DND-41 (cell line): Measurements from ENCODE around the gene IPO4.

Experiments
- ATAC-seq: fragments of 200-7000 bp; cut with Tn5 transposase; 3 replicates; pipeline ENCODE4 v1.9.1; 2021; ENCODE audit warnings: low read depth; ENCODE audit not compliant: insufficient read depth
- DNase-seq: peaks from one replicate; pipeline ENCODE4 v3.0.0-alpha.2; 2020
- H2AFZ ChIP-seq: 2 replicates; pipeline ENCODE4 v1.6.0; 2012; ENCODE audit warnings: low read depth, low read length
- H3K27ac ChIP-seq: 2 replicates; pipeline ENCODE4 v1.5.1; 2012; ENCODE audit warnings: low read length, inconsistent platforms
- H3K27me3 ChIP-seq: fragments of 200-600 bp; sonication (generic); 2 replicates; pipeline ENCODE4 v1.6.0; 2012; ENCODE audit warnings: low read length, mild to moderate bottlenecking, inconsistent platforms; ENCODE audit not compliant: insufficient read depth, poor library complexity
- H3K36me3 ChIP-seq: 2 replicates; pipeline ENCODE4 v1.5.1; 2012; ENCODE audit warnings: low read length, inconsistent platforms; ENCODE audit not compliant: insufficient read depth
- H3K4me1 ChIP-seq: 2 replicates; pipeline ENCODE4 v1.5.1; 2012; ENCODE audit warnings: mild to moderate bottlenecking, low read length; ENCODE audit not compliant: insufficient read depth
- H3K4me2 ChIP-seq: 2 replicates; pipeline ENCODE4 v1.6.0; 2012; ENCODE audit warnings: mild to moderate bottlenecking, moderate library complexity, low read length, inconsistent platforms; ENCODE audit not compliant: insufficient read depth
- H3K4me3 ChIP-seq, 2 experiments: fragments of 200-600 bp in 1 of 2; shearing (Covaris generic) in 1 of 2; 2 replicates each; pipeline ENCODE4 v1.5.1; 2012 to 2016; ENCODE audit warnings: inconsistent platforms in 2 of 2, low read length in 2 of 2, mild to moderate bottlenecking in 2 of 2, low read depth in 1 of 2, moderate library complexity in 1 of 2
- H3K79me2 ChIP-seq: 2 replicates; pipeline ENCODE4 v1.6.0; 2012; ENCODE audit warnings: low read length, inconsistent platforms; ENCODE audit not compliant: insufficient read depth
- H3K9ac ChIP-seq: 2 replicates; pipeline ENCODE4 v1.6.0; 2012; ENCODE audit warnings: low read depth, mild to moderate bottlenecking, inconsistent platforms, low read length, moderate library complexity
- H3K9me3 ChIP-seq: 2 replicates; pipeline ENCODE4 v1.5.1; 2012; ENCODE audit warnings: low read length, moderate library complexity, mild to moderate bottlenecking, inconsistent platforms; ENCODE audit not compliant: insufficient read depth, severe bottlenecking
- H4K20me1 ChIP-seq: 2 replicates; pipeline ENCODE4 v1.6.0; 2012; ENCODE audit warnings: low read length; ENCODE audit not compliant: insufficient read depth
- CTCF ChIP-seq: IDR thresholded peaks from 2 replicates; pipeline ENCODE4 v1.5.1; 2012; ENCODE audit warnings: borderline replicate concordance, low read length, moderate library complexity, mild to moderate bottlenecking; ENCODE audit not compliant: poor library complexity, severe bottlenecking; ENCODE audit errors: extremely low read depth
- EZH2 ChIP-seq: IDR thresholded peaks from 3 replicates; pipeline ENCODE4 v1.6.1; 2012; ENCODE audit warnings: borderline replicate concordance, low read depth, mild to moderate bottlenecking, moderate library complexity, low read length, inconsistent platforms; ENCODE audit not compliant: severe bottlenecking

The IPO4 gene

DNA sequence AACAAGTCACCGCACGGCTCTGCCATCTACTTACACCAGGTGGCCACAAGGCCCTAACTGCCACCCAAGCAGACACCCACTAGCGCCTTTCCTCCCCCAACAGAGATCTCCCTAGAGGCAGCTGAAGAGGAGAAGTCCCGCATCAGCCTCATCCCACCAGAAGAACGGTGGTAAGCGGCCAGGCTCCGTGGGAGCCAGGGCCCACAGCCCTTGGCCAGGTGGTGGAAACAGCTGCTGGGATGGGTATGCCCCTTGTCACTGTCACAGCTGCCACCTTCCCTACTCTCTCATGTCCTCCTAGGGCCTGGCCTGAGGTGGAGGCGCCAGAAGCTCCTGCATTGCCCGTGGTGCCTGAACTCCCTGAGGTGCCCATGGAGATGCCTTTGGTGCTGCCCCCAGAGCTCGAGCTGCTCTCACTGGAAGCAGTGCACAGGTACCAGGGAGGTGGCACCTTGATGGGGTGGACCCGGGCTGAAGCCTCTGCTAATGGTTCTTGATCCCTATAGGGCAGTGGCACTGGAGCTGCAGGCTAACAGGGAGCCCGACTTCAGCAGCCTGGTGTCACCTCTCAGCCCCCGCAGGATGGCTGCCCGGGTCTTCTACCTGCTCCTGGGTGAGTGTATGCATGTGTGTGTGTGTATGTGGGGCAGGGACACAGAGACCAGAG is 9.2 kb downstream of the IPO4 start:
- H3K9ac ChIP-seq, result no peak overlapping the region
- no peak overlapping the region for H3K27ac ChIP-seq

DNA sequence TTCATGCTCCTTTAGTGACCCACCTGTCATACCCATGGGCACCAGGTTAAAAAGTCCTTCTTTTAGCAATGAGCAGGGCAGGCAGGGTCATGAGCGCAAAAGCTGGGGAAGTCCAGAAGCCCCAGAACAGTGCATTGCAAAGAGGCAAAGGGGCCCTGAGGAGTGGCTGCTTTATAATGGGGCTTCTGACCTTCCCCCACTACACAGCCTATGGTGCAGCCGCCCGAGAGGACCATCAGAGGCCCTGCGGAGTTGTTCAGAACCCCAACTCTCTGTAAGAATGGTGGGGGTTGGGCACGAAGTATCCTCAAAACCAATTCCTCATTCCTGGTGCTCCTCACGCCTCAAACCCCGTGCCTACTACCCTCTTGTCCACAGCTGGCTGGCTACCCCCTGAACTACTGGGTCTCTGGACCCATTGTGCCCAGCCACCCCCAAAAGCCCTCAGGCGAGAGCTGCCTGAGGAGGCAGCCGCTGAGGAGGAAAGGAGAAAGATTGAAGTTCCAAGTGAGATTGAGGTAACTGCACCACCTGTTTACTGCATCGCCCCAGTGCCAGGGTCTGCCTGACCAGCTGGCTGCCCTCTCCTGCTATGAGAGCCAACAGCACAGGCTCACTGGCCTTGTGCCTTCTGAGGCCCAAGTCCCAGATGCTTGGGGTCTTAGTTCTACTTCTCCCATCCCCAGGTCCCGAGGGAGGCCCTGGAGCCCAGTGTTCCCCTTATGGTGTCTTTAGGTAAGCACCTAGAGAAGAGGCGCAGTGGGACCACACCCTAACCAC is 10.0 kb downstream of the IPO4 start:
- Histone ChIP-seq H3K36me3 (peaks cover 53% of the 10 kb centered on the region), H2AFZ (no peak overlapping the region), H3K27me3 (no peaks in the 10 kb centered on the region), H3K79me2 (no peaks in the 10 kb centered on the region), H4K20me1 (peaks cover 14% of the 10 kb centered on the region; the same call in 1 of the 2 replicates), H3K4me1 (no peaks in the 10 kb centered on the region), H3K27ac (no peak overlapping the region), H3K9me3 (no peaks in the 10 kb centered on the region), H3K4me3 (no peak overlapping the region), H3K9ac (no peak overlapping the region), H3K4me2 (no peak overlapping the region)
- no peak for TF ChIP-seq EZH2
- no peak for TF ChIP-seq CTCF
- no peak for DNase-seq
- ATAC-seq, result no peak

More for the DNA sequence above, 9.2 kb downstream of the IPO4 start:
- ATAC-seq (peak; percentile 22; the same call in 1 of the 3 replicates), DNase-seq (no peak)
- Histone ChIP-seq H2AFZ (no peak overlapping the region), H3K79me2 (no peaks in the 10 kb centered on the region), H3K4me2 (no peak overlapping the region), H3K27me3 (no peaks in the 10 kb centered on the region), H3K9me3 (no peaks in the 10 kb centered on the region), H3K36me3 (peaks cover 61% of the 10 kb centered on the region), H4K20me1 (peaks cover 14% of the 10 kb centered on the region; the same call in 1 of the 2 replicates), H3K4me1 (no peaks in the 10 kb centered on the region; the same call in 1 of the 2 replicates), H3K4me3 (no peak overlapping the region)
- TF ChIP-seq CTCF (no peak), EZH2 (no peak)

GRCh38 chr14:24177891-24178290 is 10.7 kb downstream of the IPO4 start:
- no peak for TF ChIP-seq EZH2
- no peak for TF ChIP-seq CTCF

More at GRCh38 chr14:24177891-24178290, 10.7 kb downstream of the IPO4 start:
- Histone ChIP-seq H4K20me1 (peaks cover 11% of the 10 kb centered on the region; the same call in 1 of the 2 replicates), H2AFZ (no peak overlapping the region), H3K4me1 (no peaks in the 10 kb centered on the region), H3K4me2 (no peak overlapping the region), H3K79me2 (no peaks in the 10 kb centered on the region), H3K27ac (no peak overlapping the region), H3K27me3 (no peaks in the 10 kb centered on the region), H3K36me3 (peaks cover 46% of the 10 kb centered on the region), H3K4me3 (no peak overlapping the region), H3K9ac (no peak overlapping the region), H3K9me3 (no peaks in the 10 kb centered on the region)
- no peak for DNase-seq
- no peak for ATAC-seq
